HCT116 (cell line): Measurements from ENCODE around the gene HRC. TPM values are rescaled to one million over a fixed set of nuclear protein-coding genes. Genes with fewer than 3 reads are reported as not detected.

Source experiments
- ATAC-seq: fragments of 200-7000 bp; cut with Tn5 transposase; 2 replicates; pipeline ENCODE4 v1.9.1; 2020; ENCODE audit warnings: mild to moderate bottlenecking, moderate library complexity
- BruUV-seq: library from RNA; stranded (reverse); fragments of 400-500 nt; replicated peaks from 2 replicates; lab custom pipeline; 2021; lab: Mats Ljungman, UMichigan
- CTCF ChIA-PET: fragments of 300-600 bp; sonication (Branson Sonifier 250); formaldehyde crosslinking; loops from one replicate; lab custom pipeline; 2021; ENCODE audit warnings: antibody characterized with exemption; lab: Charles Lee
- POLR2A ChIA-PET: fragments of 300-600, 350-600 bp; sonication (Branson Sonifier 250); formaldehyde crosslinking; loops from one replicate; lab custom pipeline; 2021; ENCODE audit warnings: antibody characterized with exemption; lab: Charles Lee
- RAD21 ChIA-PET, 2 experiments: fragments of 300-600 bp; sonication (Branson Sonifier 250); formaldehyde crosslinking; loops; one replicate each; lab custom pipeline; 2023; ENCODE audit warnings: low total read pairs in 2 of 2; ENCODE audit not compliant: uncharacterized antibody in 2 of 2, unreplicated experiment in 2 of 2, low non-redundant PET in 1 of 2; lab: Charles Lee
- DNase-seq: peaks from one replicate; pipeline ENCODE4 v3.0.0-alpha.2; 2010; ENCODE audit warnings: low read depth, low spot score
- H2AFZ ChIP-seq: fragments of 200-600 bp; shearing (Covaris generic), sonication (generic); 2 replicates; pipeline ENCODE4 v1.6.1; 2017; ENCODE audit warnings: low read depth, mixed run types, mixed read lengths, antibody characterized with exemption, low read length; ENCODE audit not compliant: poor library complexity, severe bottlenecking
- H3K27ac ChIP-seq: 2 replicates; pipeline ENCODE4 v1.5.1; 2012; ENCODE audit warnings: low read depth, low read length
- H3K27me3 ChIP-seq: fragments of 200-600 bp; sonication (generic); 2 replicates; pipeline ENCODE4 v1.6.1; 2016; ENCODE audit warnings: mixed run types, low read length, mixed read lengths; ENCODE audit not compliant: insufficient read depth
- H3K36me3 ChIP-seq, 2 experiments: fragments of 200-500 bp in 1 of 2; fragments of 200-600 bp in 1 of 2; sonication (Bioruptor generic) in 1 of 2; sonication (generic) in 1 of 2; 2 replicates each; pipeline versions ENCODE4 v1.5.1 to v1.6.1; 2014 to 2016; ENCODE audit warnings: low read length in 2 of 2, inconsistent platforms in 1 of 2, mixed read lengths in 1 of 2, mixed run types in 1 of 2; ENCODE audit not compliant: insufficient read depth in 2 of 2, control insufficient read depth in 1 of 2
- H3K4me1 ChIP-seq, 2 experiments: fragments of 200-600 bp in 1 of 2; sonication (generic) in 1 of 2; 2 replicates each; pipeline versions ENCODE4 v1.5.1 to v1.6.1; 2012 to 2017; ENCODE audit warnings: low read length in 2 of 2, inconsistent platforms in 1 of 2, mild to moderate bottlenecking in 1 of 2, mixed read lengths in 1 of 2, mixed run types in 1 of 2, moderate library complexity in 1 of 2; ENCODE audit not compliant: insufficient read depth in 2 of 2, control insufficient read depth in 1 of 2
- H3K4me2 ChIP-seq: fragments of 200-600 bp; sonication (generic); 2 replicates; pipeline ENCODE4 v1.6.1; 2017; ENCODE audit warnings: mixed run types, low read length, mixed read lengths
- H3K4me3 ChIP-seq, 2 experiments: fragments of 200-600 bp in 1 of 2; sonication (generic) in 1 of 2; replicated peaks in 1 of 2; 2 replicates each; pipeline ENCODE4 v1.5.1; 2011 to 2016; ENCODE audit warnings: low read length in 2 of 2, control low read depth in 1 of 2, low read depth in 1 of 2, mild to moderate bottlenecking in 1 of 2, mixed read lengths in 1 of 2, mixed run types in 1 of 2
- H3K79me2 ChIP-seq: fragments of 200-600 bp; sonication (generic); 2 replicates; pipeline ENCODE4 v1.6.1; 2017; ENCODE audit warnings: mild to moderate bottlenecking, mixed run types, low read length, moderate library complexity, mixed read lengths; ENCODE audit not compliant: insufficient read depth
- H3K9ac ChIP-seq: fragments of 200-600 bp; sonication (generic); 2 replicates; pipeline ENCODE4 v1.6.1; 2016; ENCODE audit warnings: low read length, mixed read lengths
- H3K9me2 ChIP-seq: fragments of 200-600 bp; sonication (generic), shearing (Covaris generic); 2 replicates; pipeline ENCODE4 v1.6.1; 2017; ENCODE audit warnings: mixed run types, mild to moderate bottlenecking, moderate library complexity; ENCODE audit not compliant: insufficient read depth
- H3K9me3 ChIP-seq, 2 experiments: fragments of 200-500 bp in 1 of 2; fragments of 200-600 bp in 1 of 2; sonication (Bioruptor generic) in 1 of 2; sonication (generic) in 1 of 2; 2 replicates each; pipeline ENCODE4 v1.6.1; 2014 to 2017; ENCODE audit warnings: low read length in 2 of 2, mixed read lengths in 2 of 2, inconsistent platforms in 1 of 2, low read depth in 1 of 2, mild to moderate bottlenecking in 1 of 2, mixed run types in 1 of 2, moderate library complexity in 1 of 2; ENCODE audit not compliant: control insufficient read depth in 1 of 2, insufficient read depth in 1 of 2
- H4K20me1 ChIP-seq: fragments of 200-600 bp; sonication (generic), shearing (Covaris generic); 2 replicates; pipeline ENCODE4 v1.6.1; 2017; ENCODE audit warnings: mixed run types, mild to moderate bottlenecking, moderate library complexity; ENCODE audit not compliant: insufficient read depth
- CBX3 ChIP-seq: IDR thresholded peaks from 2 replicates; pipeline ENCODE4 v1.6.1; 2012; ENCODE audit warnings: low read depth
- EGR1 ChIP-seq: IDR thresholded peaks from 2 replicates; pipeline ENCODE4 v1.6.1; 2012; ENCODE audit warnings: low read depth
- ELF1 ChIP-seq: IDR thresholded peaks from 2 replicates; pipeline ENCODE4 v1.6.1; 2012; ENCODE audit warnings: low read depth, borderline replicate concordance
- EZH2 ChIP-seq: fragments of 200-600 bp; sonication (generic); IDR thresholded peaks from 2 replicates; pipeline ENCODE4 v1.6.1; 2017; ENCODE audit warnings: antibody characterized with exemption, mixed run types
- EZH2phosphoT487 ChIP-seq: fragments of 200-600 bp; IDR thresholded peaks from 2 replicates; pipeline ENCODE4 v1.6.1; 2018; ENCODE audit warnings: antibody characterized with exemption, borderline replicate concordance
- FOSL1 ChIP-seq: IDR thresholded peaks from 2 replicates; pipeline ENCODE4 v1.6.1; 2012; ENCODE audit warnings: low read depth
- JUND ChIP-seq: IDR thresholded peaks from 2 replicates; pipeline ENCODE4 v1.6.1; 2012
- RAD21 ChIP-seq: IDR thresholded peaks from 2 replicates; pipeline ENCODE4 v1.6.1; 2012; ENCODE audit warnings: low read depth, mild to moderate bottlenecking
- SIN3A ChIP-seq: IDR thresholded peaks from 2 replicates; pipeline ENCODE4 v1.6.1; 2012; ENCODE audit warnings: low read depth
- TCF7L2 ChIP-seq: IDR thresholded peaks from 2 replicates; pipeline ENCODE4 v1.7.0; 2011; ENCODE audit warnings: borderline replicate concordance, inconsistent platforms; ENCODE audit not compliant: insufficient read depth, insufficient read length; ENCODE audit errors: extremely low read depth
- intact Hi-C: fragments of 100-400 bp; cut with micrococcal nuclease; formaldehyde crosslinking; loops from 2 replicates; pipeline ENCODE4 v1.10.0; 2022
- total RNA-seq: library from RNA; stranded (reverse); gene quantifications from one replicate; pipeline ENCODE4 v1.2.1, GENCODE V29; 2021; ENCODE audit not compliant: unreplicated experiment
- TF ChIP-seq, protein P1 (sequence below): IDR thresholded peaks from 2 replicates; pipeline ENCODE4 v1.6.1; 2011; ENCODE audit warnings: mild to moderate bottlenecking, low read length, moderate library complexity; ENCODE audit not compliant: insufficient replicate concordance; ENCODE audit errors: extremely low read depth
- TF ChIP-seq, protein P2 (sequence below): IDR thresholded peaks from 2 replicates; pipeline ENCODE4 v1.6.1; 2012; ENCODE audit warnings: low read depth
- TF ChIP-seq, protein P3 (sequence below): IDR thresholded peaks from 2 replicates; pipeline ENCODE4 v1.6.1; 2012
- TF ChIP-seq, protein P4 (sequence below): IDR thresholded peaks from 2 replicates; pipeline ENCODE4 v1.6.1; 2012
- TF ChIP-seq, protein P5 (sequence below), 3 experiments: fragments of 200-600 bp in 1 of 3; sonication (generic) in 1 of 3; IDR thresholded peaks in 2 of 3; conservative IDR thresholded peaks in 1 of 3; 2 replicates each; pipeline ENCODE4 v1.5.1; 2012 to 2017; ENCODE audit warnings: low read depth in 2 of 3, low read length in 2 of 3, antibody characterized with exemption in 1 of 3, borderline replicate concordance in 1 of 3, control low read depth in 1 of 3, mild to moderate bottlenecking in 1 of 3, mixed read lengths in 1 of 3, mixed run types in 1 of 3, moderate library complexity in 1 of 3; ENCODE audit not compliant: insufficient read depth in 1 of 3

HRC gene
- total RNA-seq, 1 experiment from 2014 or later: not detected

DNA sequence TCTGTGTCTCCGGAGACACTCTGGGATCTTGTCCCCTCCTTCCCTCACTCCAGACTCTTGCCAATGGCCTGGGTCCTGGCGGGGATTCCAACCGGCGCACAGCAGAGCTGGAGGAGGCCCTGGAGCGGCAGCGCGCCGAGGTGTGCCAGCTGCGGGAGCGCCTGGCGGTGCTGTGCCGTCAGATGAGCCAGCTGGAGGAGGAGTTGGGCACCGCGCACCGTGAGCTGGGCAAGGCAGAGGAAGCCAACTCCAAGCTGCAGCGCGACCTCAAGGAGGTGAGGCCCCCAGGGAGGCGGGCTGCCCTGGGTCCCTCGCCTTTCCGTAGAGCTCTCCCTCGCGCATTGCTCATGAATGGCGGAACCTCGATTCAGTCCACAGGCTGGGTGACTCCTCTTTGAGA, 24.9 kb downstream of the HRC start:
- intact Hi-C loops: no loop called here
- Histone ChIP-seq H3K4me2 (no peak overlapping the region), H3K4me3 (no peak overlapping the region), H3K27ac (no peak overlapping the region; the same call in 1 of the 2 replicates), H3K27me3 (no peaks in the 10 kb centered on the region), H4K20me1 (no peaks in the 10 kb centered on the region), H3K9me3 (no peaks in the 10 kb centered on the region), H3K9me2 (no peaks in the 10 kb centered on the region), H3K4me1 (peaks cover 12 to 28% of the 10 kb centered on the region in 2 experiments), H2AFZ (no peak overlapping the region), H3K79me2 (no peaks in the 10 kb centered on the region), H3K9ac (no peak overlapping the region), H3K36me3 (peaks cover 0 to 15% of the 10 kb centered on the region in 2 experiments; a peak in 2 of 4 replicates)
- ATAC-seq (no peak), DNase-seq (no peak)
- ChIA-PET POLR2A (no interaction called here), RAD21 (no interaction called here), CTCF (interaction anchor here (1.7 kb wide), 1 partner anchor 16 kb away, joined by 6 read pairs; no protein-coding TSS in a partner anchor)
- TF ChIP-seq, protein P1, sequence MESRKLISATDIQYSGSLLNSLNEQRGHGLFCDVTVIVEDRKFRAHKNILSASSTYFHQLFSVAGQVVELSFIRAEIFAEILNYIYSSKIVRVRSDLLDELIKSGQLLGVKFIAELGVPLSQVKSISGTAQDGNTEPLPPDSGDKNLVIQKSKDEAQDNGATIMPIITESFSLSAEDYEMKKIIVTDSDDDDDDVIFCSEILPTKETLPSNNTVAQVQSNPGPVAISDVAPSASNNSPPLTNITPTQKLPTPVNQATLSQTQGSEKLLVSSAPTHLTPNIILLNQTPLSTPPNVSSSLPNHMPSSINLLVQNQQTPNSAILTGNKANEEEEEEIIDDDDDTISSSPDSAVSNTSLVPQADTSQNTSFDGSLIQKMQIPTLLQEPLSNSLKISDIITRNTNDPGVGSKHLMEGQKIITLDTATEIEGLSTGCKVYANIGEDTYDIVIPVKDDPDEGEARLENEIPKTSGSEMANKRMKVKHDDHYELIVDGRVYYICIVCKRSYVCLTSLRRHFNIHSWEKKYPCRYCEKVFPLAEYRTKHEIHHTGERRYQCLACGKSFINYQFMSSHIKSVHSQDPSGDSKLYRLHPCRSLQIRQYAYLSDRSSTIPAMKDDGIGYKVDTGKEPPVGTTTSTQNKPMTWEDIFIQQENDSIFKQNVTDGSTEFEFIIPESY: no peak
- TF ChIP-seq, protein P2, sequence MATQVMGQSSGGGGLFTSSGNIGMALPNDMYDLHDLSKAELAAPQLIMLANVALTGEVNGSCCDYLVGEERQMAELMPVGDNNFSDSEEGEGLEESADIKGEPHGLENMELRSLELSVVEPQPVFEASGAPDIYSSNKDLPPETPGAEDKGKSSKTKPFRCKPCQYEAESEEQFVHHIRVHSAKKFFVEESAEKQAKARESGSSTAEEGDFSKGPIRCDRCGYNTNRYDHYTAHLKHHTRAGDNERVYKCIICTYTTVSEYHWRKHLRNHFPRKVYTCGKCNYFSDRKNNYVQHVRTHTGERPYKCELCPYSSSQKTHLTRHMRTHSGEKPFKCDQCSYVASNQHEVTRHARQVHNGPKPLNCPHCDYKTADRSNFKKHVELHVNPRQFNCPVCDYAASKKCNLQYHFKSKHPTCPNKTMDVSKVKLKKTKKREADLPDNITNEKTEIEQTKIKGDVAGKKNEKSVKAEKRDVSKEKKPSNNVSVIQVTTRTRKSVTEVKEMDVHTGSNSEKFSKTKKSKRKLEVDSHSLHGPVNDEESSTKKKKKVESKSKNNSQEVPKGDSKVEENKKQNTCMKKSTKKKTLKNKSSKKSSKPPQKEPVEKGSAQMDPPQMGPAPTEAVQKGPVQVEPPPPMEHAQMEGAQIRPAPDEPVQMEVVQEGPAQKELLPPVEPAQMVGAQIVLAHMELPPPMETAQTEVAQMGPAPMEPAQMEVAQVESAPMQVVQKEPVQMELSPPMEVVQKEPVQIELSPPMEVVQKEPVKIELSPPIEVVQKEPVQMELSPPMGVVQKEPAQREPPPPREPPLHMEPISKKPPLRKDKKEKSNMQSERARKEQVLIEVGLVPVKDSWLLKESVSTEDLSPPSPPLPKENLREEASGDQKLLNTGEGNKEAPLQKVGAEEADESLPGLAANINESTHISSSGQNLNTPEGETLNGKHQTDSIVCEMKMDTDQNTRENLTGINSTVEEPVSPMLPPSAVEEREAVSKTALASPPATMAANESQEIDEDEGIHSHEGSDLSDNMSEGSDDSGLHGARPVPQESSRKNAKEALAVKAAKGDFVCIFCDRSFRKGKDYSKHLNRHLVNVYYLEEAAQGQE: no peak
- TF ChIP-seq SIN3A (no peak), CBX3 (no peak), RAD21 (no peak), EGR1 (no peak), EZH2 (no peak), TCF7L2 (no peak), ELF1 (no peak), FOSL1 (no peak), EZH2phosphoT487 (no peak), JUND (no peak)
- TF ChIP-seq, protein P3, sequence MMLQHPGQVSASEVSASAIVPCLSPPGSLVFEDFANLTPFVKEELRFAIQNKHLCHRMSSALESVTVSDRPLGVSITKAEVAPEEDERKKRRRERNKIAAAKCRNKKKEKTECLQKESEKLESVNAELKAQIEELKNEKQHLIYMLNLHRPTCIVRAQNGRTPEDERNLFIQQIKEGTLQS: no peak
- TF ChIP-seq, protein P4, sequence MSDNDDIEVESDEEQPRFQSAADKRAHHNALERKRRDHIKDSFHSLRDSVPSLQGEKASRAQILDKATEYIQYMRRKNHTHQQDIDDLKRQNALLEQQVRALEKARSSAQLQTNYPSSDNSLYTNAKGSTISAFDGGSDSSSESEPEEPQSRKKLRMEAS: no peak
- TF ChIP-seq, protein P5, sequence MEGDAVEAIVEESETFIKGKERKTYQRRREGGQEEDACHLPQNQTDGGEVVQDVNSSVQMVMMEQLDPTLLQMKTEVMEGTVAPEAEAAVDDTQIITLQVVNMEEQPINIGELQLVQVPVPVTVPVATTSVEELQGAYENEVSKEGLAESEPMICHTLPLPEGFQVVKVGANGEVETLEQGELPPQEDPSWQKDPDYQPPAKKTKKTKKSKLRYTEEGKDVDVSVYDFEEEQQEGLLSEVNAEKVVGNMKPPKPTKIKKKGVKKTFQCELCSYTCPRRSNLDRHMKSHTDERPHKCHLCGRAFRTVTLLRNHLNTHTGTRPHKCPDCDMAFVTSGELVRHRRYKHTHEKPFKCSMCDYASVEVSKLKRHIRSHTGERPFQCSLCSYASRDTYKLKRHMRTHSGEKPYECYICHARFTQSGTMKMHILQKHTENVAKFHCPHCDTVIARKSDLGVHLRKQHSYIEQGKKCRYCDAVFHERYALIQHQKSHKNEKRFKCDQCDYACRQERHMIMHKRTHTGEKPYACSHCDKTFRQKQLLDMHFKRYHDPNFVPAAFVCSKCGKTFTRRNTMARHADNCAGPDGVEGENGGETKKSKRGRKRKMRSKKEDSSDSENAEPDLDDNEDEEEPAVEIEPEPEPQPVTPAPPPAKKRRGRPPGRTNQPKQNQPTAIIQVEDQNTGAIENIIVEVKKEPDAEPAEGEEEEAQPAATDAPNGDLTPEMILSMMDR (IDR thresholded peaks at IDR 0.05 in 2 of 3, conservative IDR thresholded peaks at IDR 0.05 in 1 of 3; ENCODE audit: borderline replicate concordance in 1 of 3, insufficient read depth in 1 of 3, low read depth in 2 of 3, low read length in 2 of 3): no peak
- BruUV-seq: no TSS peak
